HG03139 (cell line): ENCODE data around the gene MC1R.
"Not testable (repeated sequence)": the region's sequence is repeated elsewhere in the genome, so short reads cannot be mapped to it uniquely, and the experiment has no call there.

ENCODE experiments used
- ATAC-seq: cut with Tn5 transposase; IDR thresholded peaks from one replicate; pipeline ENCODE4 v1.9.1; 2021; ENCODE audit not compliant: unreplicated experiment

The MC1R gene

DNA sequence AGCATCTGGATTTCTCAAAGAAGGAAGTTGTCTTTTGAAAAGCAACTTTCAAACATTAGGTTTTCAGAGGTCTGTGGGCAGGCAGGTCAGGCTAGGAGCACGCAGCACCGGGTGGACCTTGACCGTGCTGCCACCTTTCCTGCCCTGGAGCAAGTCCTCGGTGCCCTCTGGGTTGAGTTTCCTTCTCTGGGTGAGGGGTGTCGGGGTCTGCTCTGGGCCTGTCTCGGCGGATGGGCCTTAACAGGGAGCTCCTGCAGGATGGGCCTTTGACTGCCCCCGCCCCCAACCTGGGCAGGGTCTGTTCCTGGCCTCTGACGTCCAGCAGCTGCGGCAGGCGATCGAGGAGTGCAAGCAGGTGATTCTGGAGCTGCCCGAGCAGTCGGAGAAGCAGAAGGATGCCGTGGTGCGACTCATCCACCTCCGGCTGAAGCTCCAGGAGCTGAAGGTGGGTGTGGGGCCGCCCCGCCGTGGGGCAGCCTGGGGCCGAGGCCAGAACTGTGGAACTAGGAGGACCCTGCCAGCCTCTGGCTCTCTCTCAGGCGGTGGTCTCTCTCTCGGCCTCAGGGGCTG, 38.6 kb downstream of the MC1R start:
- ATAC-seq, result no peak

- no peak for ATAC-seq
Observed at GRCh38 chr16:89958068-89958467, 39.4 kb downstream of the MC1R start.

DNA sequence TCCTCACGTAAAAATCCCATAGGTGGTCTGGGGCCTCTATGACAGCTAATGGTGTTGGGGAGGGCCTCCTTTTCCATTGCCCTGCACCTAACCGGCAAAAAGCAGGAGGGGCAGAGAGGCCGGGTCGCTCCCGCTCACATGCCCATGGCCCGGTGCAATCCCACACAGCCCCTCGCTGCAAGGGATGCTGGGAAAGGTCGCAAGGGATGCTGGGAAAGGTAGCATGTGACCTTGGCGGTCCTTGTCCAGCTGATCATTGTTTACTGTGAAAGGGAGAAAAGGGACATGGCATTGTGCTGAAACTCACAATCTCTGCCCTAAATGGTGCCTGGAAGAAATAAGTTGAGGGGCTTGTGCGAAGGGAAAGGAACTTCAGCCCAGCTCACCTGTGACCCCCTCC, 39.9 kb downstream of the MC1R start:
- no peak for ATAC-seq

- no peak for ATAC-seq
Observed at GRCh38 chr16:89960966-89961365, 42.3 kb downstream of the MC1R start.

DNA sequence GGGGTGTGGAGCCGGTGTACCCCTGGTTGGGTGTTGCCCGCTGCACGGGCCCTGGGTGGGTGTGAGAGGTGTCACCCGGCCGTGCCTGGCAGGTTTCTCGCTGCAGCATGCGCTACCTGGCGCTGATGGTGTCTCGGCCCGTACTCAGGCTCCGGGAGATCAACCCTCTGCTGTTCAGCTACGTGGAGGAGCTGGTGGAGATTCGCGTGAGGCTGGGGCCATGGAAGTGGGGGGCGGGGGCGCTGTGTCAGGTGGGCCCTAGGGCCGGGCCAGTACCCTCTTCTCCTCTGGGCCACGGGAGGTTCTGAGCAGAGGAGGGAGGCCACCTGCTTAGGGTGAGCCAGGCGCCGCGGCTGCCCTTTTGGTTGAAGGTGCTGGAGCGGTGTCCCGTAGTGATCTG, 43.3 kb downstream of the MC1R start:
- no peak for ATAC-seq

DNA sequence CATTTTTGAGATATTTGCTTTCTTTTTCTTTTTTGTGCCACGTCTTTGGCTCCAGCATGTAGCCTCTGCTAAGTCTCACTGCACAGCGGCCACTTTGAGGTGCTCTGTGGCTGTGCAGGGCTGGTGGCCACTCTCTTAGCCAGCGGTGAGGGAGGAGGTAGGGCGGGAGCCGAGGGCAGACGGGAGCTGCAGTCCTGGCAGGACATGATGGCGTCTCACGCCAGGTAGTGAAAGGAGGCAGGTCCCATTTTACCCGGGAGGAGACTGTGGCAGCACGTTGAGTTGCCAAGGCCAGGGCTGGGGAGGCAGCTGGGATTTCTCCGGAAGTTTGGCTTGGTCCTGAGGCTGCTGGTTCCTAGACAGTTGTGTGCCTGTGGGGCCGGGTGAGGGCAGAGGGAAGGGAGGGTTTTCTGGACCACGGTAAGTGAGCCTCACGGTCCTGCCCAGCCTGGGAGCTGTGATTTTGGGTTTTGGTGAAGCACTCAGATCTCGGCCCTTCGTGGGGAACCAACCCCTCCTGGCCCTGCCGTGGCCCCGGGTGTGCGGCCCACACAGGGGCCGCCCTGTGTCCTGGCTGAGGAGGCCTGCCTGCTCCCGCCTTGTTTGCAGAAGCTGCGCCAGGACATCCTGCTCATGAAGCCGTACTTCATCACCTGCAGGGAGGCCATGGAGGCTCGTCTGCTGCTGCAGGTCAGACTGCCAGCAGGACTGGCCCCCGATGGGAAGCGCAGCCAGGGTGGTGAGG, 44.3 kb downstream of the MC1R start:
- ATAC-seq, result no peak

GRCh38 chr16:89964201-89964600, 45.5 kb downstream of the MC1R start:
- no peak for ATAC-seq

- ATAC-seq, result no peak
Observed at GRCh38 chr16:89965447-89966225, 47.0 kb downstream of the MC1R start.

GRCh38 chr16:89966756-89967155, 48.1 kb downstream of the MC1R start:
- no peak for ATAC-seq

- not testable (repeated sequence) for ATAC-seq
Observed at GRCh38 chr16:89967436-89967835, 48.8 kb downstream of the MC1R start.

- ATAC-seq, result not testable (repeated sequence)
Observed at GRCh38 chr16:89968074-89968473, 49.4 kb downstream of the MC1R start.

- ATAC-seq, result no peak
Observed at GRCh38 chr16:89969741-89970410, 51.2 kb downstream of the MC1R start.
